Measurements from ENCODE around the gene DNAH5.

The DNAH5 gene

DNA sequence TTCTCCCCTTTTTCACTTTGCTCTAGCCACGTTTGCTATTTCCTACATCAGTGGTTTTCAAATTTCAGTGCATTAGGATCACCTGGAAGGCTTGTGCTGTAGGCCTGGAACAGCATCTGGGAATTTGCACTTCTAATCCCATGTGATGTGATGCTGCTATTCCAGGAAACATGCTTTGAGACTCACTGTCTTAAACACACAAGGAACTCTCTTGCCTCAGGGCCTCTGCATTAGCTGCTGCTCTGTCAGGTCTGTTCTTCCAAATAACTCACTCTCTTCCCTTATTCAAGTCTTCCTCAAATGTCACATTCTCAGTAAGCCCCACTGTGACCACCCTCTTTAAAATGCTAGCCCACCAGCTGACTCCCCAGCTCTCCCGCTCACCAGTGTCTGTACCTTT lies 204.0 kb downstream of the DNAH5 start:
- H3K4me3 ChIP-seq (ENCODE audit: low read depth, low read length) = no peak overlapping the region
- TF ChIP-seq CTCF (IDR thresholded peaks at IDR 0.05; ENCODE audit: low read depth, low read length) = no peak
- in situ Hi-C loops (cut with HindIII; ENCODE audit: low sequenced_read_pairs) = no loop called here
- no peak for DNase-seq (ENCODE audit: low read depth, low spot score)

DNA sequence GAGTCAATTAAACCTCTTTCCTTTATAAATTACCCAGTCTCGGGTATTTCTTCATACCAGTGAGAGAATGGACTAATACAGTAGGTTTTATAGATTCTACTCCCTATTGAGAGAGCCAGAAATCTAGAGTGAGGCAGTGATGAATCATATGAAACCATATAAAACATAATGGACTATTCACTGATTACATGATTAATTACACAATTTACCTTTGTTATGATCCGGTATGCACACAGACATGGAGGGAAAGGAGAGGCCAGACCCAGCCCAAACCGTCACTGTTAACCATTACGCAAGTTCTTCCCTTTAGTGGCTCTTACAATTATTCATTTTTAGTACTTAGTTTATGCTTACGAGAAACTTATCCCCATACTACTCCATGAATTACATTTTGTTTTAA lies 205.0 kb downstream of the DNAH5 start:
- no peak for DNase-seq (ENCODE audit: low read depth, low spot score)
- in situ Hi-C loops (cut with HindIII; ENCODE audit: low sequenced_read_pairs) = no loop called here
- H3K4me3 ChIP-seq (ENCODE audit: low read depth, low read length) = no peak overlapping the region
- TF ChIP-seq CTCF (IDR thresholded peaks at IDR 0.05; ENCODE audit: low read depth, low read length) = no peak

GRCh38 chr5:13735691-13736090 lies 208.8 kb downstream of the DNAH5 start:
- in situ Hi-C loops (cut with HindIII; ENCODE audit: low sequenced_read_pairs) = no loop called here
- no peak for DNase-seq (ENCODE audit: low read depth, low spot score)
- TF ChIP-seq CTCF (IDR thresholded peaks at IDR 0.05; ENCODE audit: low read depth, low read length) = no peak
- H3K4me3 ChIP-seq (ENCODE audit: low read depth, low read length) = no peak overlapping the region

DNA sequence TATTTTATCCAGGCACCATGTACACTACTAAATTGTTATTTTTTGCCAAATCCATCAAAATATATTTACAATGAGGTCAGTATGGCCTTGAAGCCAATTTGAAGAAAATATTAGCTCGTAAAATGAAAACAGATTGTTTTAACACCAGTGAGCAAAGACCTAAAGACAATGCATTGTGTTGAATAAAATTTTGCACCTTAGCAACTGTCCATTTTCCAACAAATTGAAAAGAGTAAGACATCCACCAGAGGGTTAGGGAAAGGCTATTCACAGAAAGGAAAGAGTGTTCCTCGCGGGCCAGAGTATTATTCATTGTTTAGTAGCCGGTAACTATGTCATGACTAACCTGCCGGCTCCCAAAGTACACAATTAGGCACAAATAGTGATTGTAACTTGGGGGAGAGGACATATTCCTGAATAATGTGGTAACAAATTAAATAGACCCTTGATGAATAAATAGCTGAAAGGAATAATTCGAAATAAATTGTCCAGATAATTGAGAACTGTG lies 213.3 kb downstream of the DNAH5 start:
- TF ChIP-seq CTCF (IDR thresholded peaks at IDR 0.05; ENCODE audit: low read depth, low read length) = no peak
- peak; percentile 6 for DNase-seq (ENCODE audit: low read depth, low spot score)
- no peak overlapping the region for H3K4me3 ChIP-seq (ENCODE audit: low read depth, low read length)
- in situ Hi-C loops (cut with HindIII; ENCODE audit: low sequenced_read_pairs) = no loop called here

DNA sequence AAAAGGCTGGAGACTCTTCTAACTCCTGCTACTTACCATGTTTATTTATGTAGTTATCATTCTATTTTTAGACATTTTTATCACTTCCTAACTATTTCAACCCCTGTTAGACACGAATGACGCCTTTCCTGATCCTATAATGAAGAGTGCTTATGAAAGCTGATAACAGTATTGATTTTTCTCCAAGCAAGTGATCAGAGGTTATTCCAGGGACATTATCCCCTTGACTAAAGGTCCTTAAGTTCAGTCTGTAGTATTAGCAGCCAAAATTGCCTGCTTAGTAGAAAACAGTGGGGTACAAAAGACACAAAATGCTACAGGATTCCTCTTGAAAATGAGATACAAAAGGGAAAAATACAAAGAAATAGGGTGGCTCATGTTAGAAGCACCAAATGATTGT lies 235.6 kb downstream of the DNAH5 start:
- H3K4me3 ChIP-seq (ENCODE audit: low read depth, low read length) = no peak overlapping the region
- in situ Hi-C loops (cut with HindIII; ENCODE audit: low sequenced_read_pairs) = no loop called here
- no peak for TF ChIP-seq CTCF (IDR thresholded peaks at IDR 0.05; ENCODE audit: low read depth, low read length)
- DNase-seq (ENCODE audit: low read depth, low spot score) = no peak

DNA sequence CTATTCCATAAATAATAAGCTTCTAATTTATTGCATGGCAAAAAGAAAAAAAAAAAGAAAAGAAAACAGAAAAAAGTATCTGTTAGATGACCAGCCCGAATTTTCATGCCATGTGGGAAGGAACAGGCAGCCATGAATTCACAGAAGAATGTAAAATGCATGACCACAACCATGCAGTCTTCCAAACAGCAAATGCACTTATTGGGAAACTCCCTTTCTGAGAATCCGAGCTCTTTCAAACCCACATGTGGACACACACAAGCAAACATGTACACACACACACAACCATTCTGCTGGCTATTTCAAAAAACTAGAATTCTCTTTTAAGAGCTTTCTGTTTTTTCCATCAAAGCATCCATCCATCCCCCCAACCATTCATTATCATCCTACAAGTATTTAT lies 236.1 kb downstream of the DNAH5 start:
- DNase-seq (ENCODE audit: low read depth, low spot score) = no peak
- in situ Hi-C loops (cut with HindIII; ENCODE audit: low sequenced_read_pairs) = no loop called here
- no peak for TF ChIP-seq CTCF (IDR thresholded peaks at IDR 0.05; ENCODE audit: low read depth, low read length)
- no peak overlapping the region for H3K4me3 ChIP-seq (ENCODE audit: low read depth, low read length)

- in situ Hi-C loops (cut with HindIII; ENCODE audit: low sequenced_read_pairs) = no loop called here
- H3K4me3 ChIP-seq (ENCODE audit: low read depth, low read length) = no peak overlapping the region
- no peak for TF ChIP-seq CTCF (IDR thresholded peaks at IDR 0.05; ENCODE audit: low read depth, low read length)
- DNase-seq (ENCODE audit: low read depth, low spot score) = no peak
Observed at GRCh38 chr5:13704396-13704795, 240.1 kb downstream of the DNAH5 start.
